ENCODE measurements around the gene NKX2-8. TPM values are rescaled to one million over a fixed set of nuclear protein-coding genes. Genes with fewer than 3 reads are reported as not detected.

The NKX2-8 gene
- total and polyA plus RNA-seq, 9 donors, result not detected

DNA sequence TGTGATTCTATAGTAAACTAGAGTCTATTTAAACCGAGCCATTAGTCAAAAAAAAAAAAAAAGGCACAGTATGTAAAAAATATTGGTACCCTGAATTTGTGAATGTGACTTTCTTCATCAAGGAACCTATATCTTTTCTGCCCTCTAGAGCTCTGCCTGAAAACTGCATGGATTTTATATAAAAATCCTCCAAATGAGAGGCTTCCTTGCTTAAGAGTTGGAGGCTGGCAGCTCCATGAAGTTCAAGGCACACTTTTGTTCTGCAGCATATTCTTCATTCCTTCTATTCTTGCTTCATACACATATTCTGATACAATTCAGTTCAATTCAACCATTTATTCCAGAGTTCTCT is 23.1 kb upstream of the NKX2-8 start:
- intact Hi-C loops (cut with DNase I), result no loop called here
- Histone ChIP-seq H3K4me1 (ENCODE audit: insufficient read depth) (no peaks in the 10 kb centered on the region), H3K27me3 (no peaks in the 10 kb centered on the region), H3K9me3 (no peaks in the 10 kb centered on the region), H3K36me3 (no peaks in the 10 kb centered on the region), H3K27ac (no peak overlapping the region), H3K4me3 (no peak overlapping the region)
- TF ChIP-seq EP300 (IDR thresholded peaks at IDR 0.05) (no peak), POLR2A (IDR thresholded peaks at IDR 0.05) (no peak)
- TF ChIP-seq, protein P1, sequence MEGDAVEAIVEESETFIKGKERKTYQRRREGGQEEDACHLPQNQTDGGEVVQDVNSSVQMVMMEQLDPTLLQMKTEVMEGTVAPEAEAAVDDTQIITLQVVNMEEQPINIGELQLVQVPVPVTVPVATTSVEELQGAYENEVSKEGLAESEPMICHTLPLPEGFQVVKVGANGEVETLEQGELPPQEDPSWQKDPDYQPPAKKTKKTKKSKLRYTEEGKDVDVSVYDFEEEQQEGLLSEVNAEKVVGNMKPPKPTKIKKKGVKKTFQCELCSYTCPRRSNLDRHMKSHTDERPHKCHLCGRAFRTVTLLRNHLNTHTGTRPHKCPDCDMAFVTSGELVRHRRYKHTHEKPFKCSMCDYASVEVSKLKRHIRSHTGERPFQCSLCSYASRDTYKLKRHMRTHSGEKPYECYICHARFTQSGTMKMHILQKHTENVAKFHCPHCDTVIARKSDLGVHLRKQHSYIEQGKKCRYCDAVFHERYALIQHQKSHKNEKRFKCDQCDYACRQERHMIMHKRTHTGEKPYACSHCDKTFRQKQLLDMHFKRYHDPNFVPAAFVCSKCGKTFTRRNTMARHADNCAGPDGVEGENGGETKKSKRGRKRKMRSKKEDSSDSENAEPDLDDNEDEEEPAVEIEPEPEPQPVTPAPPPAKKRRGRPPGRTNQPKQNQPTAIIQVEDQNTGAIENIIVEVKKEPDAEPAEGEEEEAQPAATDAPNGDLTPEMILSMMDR (IDR thresholded peaks at IDR 0.05), result no peak
- 18 to 51% (median 36%) methylated on average over 1 of the region's 1 CpG for WGBS, 3 donors
- DNase-seq, result no peak

DNA sequence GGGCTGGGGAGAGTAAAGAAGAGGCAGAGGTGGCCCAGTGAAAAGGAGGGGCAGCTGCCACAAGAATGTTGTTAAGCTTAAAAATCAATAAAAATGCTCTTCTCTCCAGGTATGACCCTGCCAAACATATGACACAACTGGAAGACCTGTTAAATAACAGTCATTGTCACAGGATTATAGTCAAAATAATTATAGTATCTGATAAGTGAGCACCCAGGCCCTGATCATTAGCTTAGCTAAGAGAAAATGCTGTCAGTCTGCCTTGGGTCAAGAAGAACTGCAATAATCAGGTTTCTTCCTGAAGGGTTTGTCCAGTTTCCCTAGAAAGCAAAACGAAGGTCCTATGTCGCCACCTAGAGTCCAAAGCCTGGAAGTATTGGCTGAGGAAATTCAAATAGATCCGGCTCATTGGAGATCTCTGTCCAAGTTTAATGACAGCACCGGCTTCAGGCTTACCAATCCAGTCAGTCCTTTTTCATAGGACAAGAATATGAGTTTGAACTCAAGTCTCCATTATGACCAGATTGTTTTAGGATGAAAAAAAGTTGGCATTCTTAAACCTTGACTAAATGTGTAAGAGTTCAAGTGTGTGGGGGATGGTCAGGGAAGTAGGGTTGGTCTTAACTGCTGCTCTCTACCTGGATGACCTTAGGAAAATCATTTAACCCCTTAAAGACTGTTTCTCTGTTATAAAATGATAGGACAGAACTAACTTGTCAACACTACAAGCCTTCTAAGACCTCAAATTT is 22.5 kb upstream of the NKX2-8 start:
- Histone ChIP-seq H3K27ac (no peak overlapping the region), H3K36me3 (no peaks in the 10 kb centered on the region), H3K4me1 (ENCODE audit: insufficient read depth) (no peaks in the 10 kb centered on the region), H3K4me3 (no peak overlapping the region), H3K9me3 (no peaks in the 10 kb centered on the region), H3K27me3 (no peaks in the 10 kb centered on the region)
- intact Hi-C loops (cut with DNase I), result no loop called here
- WGBS, 3 donors, result 0 to 2% (median 2%) methylated on average over 4 of the region's 4 CpGs
- TF ChIP-seq, protein P1 (IDR thresholded peaks at IDR 0.05), result no peak
- TF ChIP-seq EP300 (IDR thresholded peaks at IDR 0.05), result no peak
- TF ChIP-seq POLR2A (IDR thresholded peaks at IDR 0.05), result no peak
- DNase-seq, result no peak

DNA sequence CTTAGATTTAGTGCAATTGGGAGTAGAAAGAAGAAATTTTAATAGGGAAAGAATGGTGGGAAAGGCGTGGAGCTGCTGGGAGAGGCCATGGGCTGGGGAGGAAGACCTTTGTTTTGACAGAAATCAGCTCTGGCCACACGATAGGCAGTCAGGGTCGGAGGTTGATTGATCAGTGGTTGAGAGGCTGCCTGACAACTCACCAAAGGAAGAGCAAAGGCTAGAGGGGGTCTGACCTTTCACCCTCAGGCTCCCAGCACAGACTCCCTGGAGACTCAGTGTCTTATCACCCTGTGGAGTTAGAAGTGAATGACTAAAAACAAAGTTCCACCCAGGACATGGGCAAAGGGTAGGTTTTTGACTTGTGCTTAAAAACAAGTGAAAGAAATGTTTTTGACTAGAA is 18.0 kb upstream of the NKX2-8 start:
- Histone ChIP-seq H3K27ac (no peak overlapping the region), H3K4me3 (no peak overlapping the region), H3K9me3 (no peaks in the 10 kb centered on the region), H3K4me1 (ENCODE audit: insufficient read depth) (no peaks in the 10 kb centered on the region), H3K36me3 (no peaks in the 10 kb centered on the region), H3K27me3 (no peaks in the 10 kb centered on the region)
- TF ChIP-seq POLR2A (IDR thresholded peaks at IDR 0.05), result no peak
- WGBS, 3 donors, result 4 to 18% (median 7%) methylated on average over 3 of the region's 3 CpGs
- no peak for DNase-seq
- intact Hi-C loops (cut with DNase I), result no loop called here

DNA sequence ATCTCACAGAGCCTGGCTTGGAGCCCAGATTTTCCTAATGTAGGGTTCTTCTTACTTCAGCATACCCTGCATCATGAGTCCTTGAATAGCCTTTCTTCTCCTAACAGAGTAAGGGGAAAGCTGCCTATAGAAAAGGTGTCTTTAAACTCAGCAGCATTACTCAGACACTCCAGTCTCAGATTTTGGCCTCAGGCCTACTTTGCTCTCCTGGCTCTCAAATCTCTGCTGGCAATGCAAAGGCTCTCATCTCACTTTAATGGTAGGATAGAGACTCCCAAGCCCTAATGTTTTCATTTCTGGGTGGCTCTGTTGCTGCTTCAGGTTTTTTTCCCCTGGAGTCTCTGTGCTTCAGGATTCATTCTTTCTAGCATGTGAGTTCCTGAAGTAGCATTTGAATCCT is 9.1 kb upstream of the NKX2-8 start:
- DNase-seq, result no peak
- Histone ChIP-seq H3K4me1 (ENCODE audit: insufficient read depth) (no peaks in the 10 kb centered on the region), H3K27ac (no peak overlapping the region), H3K36me3 (no peaks in the 10 kb centered on the region), H3K27me3 (no peaks in the 10 kb centered on the region), H3K4me3 (no peak overlapping the region), H3K9me3 (no peaks in the 10 kb centered on the region)
- intact Hi-C loops (cut with DNase I), result no loop called here
- TF ChIP-seq, protein P1 (IDR thresholded peaks at IDR 0.05), result no peak
- TF ChIP-seq EP300 (IDR thresholded peaks at IDR 0.05) (no peak), POLR2A (IDR thresholded peaks at IDR 0.05) (no peak)

DNA sequence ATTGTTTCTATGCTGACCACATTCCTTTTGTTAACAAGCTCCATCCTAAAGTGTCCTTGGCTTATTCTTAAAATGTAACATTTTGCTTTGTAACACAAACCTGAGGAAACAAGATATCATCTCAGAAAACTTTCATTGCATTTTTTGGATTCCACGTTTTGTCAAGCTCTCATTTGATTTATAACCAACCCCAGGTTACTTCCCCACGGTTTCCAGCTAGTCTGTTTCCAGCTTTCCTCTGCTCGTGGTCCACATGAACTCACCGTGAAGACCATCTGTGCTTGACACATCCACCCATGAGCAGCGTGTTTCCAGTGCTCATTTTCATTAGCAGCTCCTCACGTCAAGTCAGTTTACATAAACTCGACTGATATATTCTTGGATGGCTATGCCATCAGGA is 6.4 kb upstream of the NKX2-8 start:
- DNase-seq, result no peak
- Histone ChIP-seq H3K27me3 (no peaks in the 10 kb centered on the region), H3K4me3 (no peak overlapping the region), H3K9me3 (no peaks in the 10 kb centered on the region), H3K27ac (no peak overlapping the region), H3K36me3 (no peaks in the 10 kb centered on the region), H3K4me1 (ENCODE audit: insufficient read depth) (no peaks in the 10 kb centered on the region)
- TF ChIP-seq EP300 (IDR thresholded peaks at IDR 0.05), result no peak
- TF ChIP-seq, protein P1 (IDR thresholded peaks at IDR 0.05), result no peak
- TF ChIP-seq POLR2A (IDR thresholded peaks at IDR 0.05), result no peak
- WGBS, 3 donors, result 5 to 8% (median 5%) methylated on average over 7 of the region's 7 CpGs
- intact Hi-C loops (cut with DNase I), result no loop called here
